ENCODE measurements around the gene NBL1.

GRCh38 chr1:19694298-19694697 lies 50.2 kb downstream of the NBL1 start:
- TF ChIP-seq POLR2A (IDR thresholded peaks at IDR 0.05; ENCODE audit: low read depth, low read length) (no peak), POLR2AphosphoS5 (IDR thresholded peaks at IDR 0.05; ENCODE audit: low read depth, low read length) (no peak)
